Ishikawa (cell line): ENCODE results near the gene GARNL3.

Source experiments
- CEBPB ChIP-seq: IDR thresholded peaks from 2 replicates; pipeline ENCODE4 v1.6.1; 2012
- EP300 ChIP-seq: IDR thresholded peaks from 2 replicates; pipeline ENCODE4 v1.6.1; 2012; ENCODE audit warnings: borderline replicate concordance
- RAD21 ChIP-seq: IDR thresholded peaks from 2 replicates; pipeline ENCODE4 v1.6.1; 2012; ENCODE audit warnings: low read depth
- REST ChIP-seq: IDR thresholded peaks from 2 replicates; pipeline ENCODE4 v1.6.1; 2012; ENCODE audit warnings: low read depth, mild to moderate bottlenecking

- no peak for TF ChIP-seq REST
- no peak for TF ChIP-seq RAD21
- TF ChIP-seq CEBPB, result no peak
- no peak for TF ChIP-seq EP300
Measured at GRCh38 chr9:127255692-127256091, 8.9 kb upstream of the GARNL3 start.
